GM19452 (cell line): ENCODE data around the gene XIRP1.
A peak's percentile ranks its signal among the peaks of the same experiment; 100 is the strongest.
"Not testable (repeated sequence)": the region's sequence is repeated elsewhere in the genome, so short reads cannot be mapped to it uniquely, and the experiment has no call there.

Experiments
- ATAC-seq: cut with Tn5 transposase; IDR thresholded peaks from one replicate; pipeline ENCODE4 v1.9.1; 2021; ENCODE audit not compliant: unreplicated experiment

Gene XIRP1

GRCh38 chr3:39185959-39186691 lies 6.3 kb downstream of the XIRP1 start:
- no peak for ATAC-seq

- ATAC-seq = no peak
These were observed 7.0 kb downstream of the XIRP1 start for GRCh38 chr3:39185326-39185958.

GRCh38 chr3:39184968-39185285 lies 7.5 kb downstream of the XIRP1 start:
- ATAC-seq = no peak

- no peak for ATAC-seq
These were observed 8.1 kb downstream of the XIRP1 start for GRCh38 chr3:39184081-39184967.

DNA sequence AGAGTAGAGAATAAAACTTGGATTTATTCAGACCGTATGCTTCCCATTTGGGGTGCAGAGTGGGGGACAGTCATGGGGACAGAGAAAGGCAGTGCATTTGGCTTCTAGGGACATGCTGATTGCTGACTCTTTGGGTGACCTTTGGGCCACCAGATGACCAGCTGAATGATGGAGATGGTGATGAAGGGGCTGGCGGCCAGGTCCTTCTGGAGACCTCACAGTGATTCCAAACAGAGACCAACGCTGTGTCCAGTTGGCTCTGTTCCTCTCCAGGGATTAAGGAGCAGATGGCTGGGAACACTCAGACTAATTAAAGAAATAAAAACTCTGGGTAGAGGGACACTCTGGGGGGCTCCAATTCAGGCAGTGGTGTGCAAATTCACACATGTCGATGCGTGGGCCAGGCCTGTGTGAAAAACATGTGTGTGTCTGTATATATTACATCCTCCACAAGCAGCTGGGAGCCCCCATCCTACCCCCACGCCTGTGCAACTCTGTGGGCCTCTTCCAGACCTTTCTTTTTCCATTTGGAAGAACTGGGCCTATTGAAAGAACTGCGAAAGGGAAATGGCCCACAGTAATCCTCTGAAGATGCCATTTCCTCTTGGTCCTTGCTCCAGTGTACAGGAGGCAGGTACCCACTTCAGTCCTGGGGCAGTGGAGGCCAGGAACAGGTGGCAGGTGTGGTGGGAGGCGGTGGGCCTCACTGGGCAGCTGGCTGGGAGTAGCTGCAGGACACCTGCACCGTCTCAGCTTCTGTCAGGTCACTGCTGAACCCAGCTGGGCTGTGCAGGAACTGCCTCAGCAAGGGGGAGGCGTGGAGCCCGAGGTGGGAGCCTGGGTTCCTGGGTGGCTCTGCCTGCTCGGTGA lies 8.9 kb downstream of the XIRP1 start:
- ATAC-seq = no peak

- ATAC-seq = no peak
These were observed 10.7 kb downstream of the XIRP1 start for GRCh38 chr3:39181408-39182335.

- peak; percentile 93 for ATAC-seq
These were observed 11.6 kb downstream of the XIRP1 start for GRCh38 chr3:39180546-39181346.

GRCh38 chr3:39180183-39180545 lies 12.2 kb downstream of the XIRP1 start:
- ATAC-seq = no peak

- ATAC-seq = no peak
These were observed 13.8 kb downstream of the XIRP1 start for GRCh38 chr3:39178553-39178952.

DNA sequence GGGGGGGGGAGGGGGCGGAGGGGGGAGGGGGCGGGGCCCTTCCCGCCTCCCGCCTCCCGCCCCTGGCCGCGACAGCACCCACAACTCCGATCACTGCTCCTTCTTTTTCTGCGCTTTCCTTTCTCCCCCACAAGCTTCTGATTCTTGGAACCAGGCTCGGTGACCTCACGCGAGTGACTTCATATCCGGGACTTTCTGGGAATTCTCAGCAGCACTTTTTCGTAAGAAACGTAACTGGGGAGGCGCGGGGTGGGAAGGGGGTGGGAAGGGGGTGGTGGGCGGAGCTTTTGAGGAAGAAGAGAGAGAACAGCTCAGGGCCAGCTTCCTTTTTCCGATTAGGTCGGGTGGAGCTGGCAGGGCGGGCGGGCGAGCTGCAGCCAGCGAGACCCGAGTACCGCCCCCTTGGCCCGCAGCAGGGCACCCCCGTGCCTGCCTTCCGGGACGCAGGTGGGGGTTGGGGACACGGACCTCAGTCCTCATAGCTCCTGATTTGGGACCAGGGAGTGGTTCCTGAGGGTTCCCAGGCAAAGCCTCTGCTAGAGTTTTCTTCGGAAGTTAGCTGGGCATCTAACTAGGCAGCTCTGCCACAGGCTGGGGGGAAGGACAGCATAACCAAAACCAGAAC lies 14.6 kb downstream of the XIRP1 start:
- ATAC-seq = peak; percentile 42

DNA sequence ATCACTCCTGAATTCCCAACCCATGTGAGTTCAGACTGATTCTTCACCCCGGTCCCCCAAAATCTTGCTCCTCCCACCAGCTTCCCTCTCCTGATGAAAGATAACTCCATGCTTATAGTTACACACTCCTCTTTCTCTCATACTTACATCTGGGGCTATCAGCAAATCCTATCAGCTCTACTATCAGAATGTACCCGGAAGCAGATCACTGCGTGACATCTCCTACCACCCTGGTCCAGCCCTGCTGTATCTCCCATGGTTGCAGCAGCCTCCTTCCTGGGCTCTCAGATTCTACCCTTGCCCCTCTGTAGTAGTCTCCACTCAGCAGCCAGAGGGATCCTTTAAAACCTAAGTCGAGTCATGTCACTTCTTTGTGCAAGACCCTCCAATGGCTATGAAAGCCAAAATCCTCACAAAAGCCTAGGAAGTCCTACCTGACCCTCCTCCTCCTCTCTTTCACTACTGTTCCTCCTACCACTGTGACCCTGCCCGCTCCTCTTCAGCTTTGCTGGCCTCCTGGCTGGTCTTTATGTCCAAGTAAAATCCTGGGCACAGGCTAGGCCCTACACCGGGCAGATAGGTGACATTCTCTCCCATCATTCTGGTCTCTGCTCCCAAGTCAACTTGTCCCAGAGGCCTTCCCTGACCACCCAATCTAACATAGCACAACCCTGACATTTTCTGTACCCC lies 16.2 kb downstream of the XIRP1 start:
- ATAC-seq = no peak

DNA sequence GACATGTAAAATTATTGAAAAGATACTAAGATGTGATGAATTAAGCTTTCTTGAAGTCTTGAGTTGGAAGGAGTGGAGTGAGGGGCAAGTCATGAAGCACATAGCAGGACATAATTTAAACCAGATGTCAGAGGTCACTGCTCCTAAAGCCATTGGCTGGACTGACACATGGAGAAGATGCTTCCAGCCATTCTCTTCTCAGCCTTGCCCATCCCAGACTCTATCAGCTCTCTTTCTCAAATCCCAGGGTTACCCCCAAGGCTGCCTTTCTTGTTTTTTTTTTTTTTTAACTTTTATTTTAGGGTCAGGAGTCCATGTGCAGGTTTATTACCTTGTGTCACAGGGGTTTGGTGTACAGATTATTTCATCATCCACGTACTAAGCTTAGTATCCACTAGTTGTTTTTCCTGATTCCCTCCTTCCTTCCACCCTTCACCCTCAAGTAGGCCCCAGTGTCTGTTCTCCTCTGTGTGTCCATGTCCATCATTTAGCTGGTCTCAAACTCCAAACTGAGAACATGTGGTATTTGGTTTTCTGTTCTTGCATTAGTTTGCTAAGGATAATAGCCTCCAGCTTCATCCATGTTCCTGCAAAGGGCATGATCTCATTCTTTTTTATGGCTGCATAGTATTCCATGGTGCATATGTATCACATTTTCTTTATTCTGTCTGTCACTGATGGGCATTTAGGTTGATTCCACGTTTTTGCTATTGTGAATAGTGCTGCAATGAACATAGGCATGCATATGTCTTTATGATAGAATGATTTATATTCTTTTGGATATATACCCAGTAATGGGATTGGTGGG lies 18.9 kb downstream of the XIRP1 start:
- no peak for ATAC-seq

DNA sequence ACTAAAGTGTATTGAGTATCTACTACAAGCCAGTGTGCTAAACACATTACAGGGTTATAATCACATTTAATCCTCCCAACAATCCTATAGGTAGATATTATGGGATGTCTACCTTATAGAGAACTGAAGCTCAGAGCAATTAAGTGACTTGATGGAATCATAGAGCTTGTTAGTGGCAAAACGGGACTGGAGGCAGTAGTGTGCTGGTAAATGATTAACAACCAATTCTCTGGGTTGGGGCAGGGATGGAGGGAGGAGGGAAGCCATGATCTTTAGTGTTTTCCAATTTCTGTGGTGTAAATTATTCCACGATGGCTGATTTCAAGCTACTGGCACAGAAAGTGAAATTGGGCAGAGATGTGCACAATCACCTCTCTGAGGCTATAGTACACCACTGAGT lies 20.5 kb downstream of the XIRP1 start:
- ATAC-seq = no peak

- not testable (repeated sequence) for ATAC-seq
These were observed 21.5 kb downstream of the XIRP1 start for GRCh38 chr3:39170877-39171276.

GRCh38 chr3:39170461-39170860 lies 21.9 kb downstream of the XIRP1 start:
- no peak for ATAC-seq

- no peak for ATAC-seq
These were observed 22.7 kb downstream of the XIRP1 start for GRCh38 chr3:39169712-39170111.

DNA sequence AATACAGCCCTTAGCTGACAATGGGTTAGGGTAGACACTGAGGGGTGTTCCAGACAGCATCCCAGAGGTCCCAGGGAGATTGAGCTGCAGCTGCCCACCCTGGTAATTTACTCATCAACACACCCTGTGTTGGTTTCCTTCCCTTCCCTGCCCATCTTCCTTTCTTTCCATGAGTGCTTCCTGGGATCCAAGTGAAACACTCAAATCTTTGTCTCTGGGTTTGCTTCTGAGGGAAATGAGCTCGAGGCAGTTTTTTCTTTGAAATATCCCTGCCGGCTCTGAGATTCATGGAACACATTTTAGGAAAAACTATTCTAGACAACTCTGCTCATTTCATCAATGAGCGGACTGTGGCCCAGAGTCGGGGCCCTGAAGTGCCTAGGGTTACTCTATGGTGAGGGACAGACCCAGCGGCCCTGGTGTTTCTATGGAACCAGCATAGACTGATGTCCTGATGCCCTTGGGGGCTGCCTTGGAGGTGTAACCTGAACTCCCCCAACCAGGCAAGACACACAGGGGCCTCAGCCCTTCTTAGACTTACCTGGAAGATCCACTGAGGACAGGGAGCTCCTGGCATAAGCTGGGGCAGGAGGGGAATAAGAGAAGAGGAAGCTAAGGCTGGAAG lies 24.1 kb downstream of the XIRP1 start:
- ATAC-seq = no peak
